Measurements from ENCODE around the gene UMOD. TPM values are rescaled to one million over a fixed set of nuclear protein-coding genes. Genes with fewer than 3 reads are reported as not detected.

Gene UMOD
- total RNA-seq, 4 donors from 2014 or later, result not detected

DNA sequence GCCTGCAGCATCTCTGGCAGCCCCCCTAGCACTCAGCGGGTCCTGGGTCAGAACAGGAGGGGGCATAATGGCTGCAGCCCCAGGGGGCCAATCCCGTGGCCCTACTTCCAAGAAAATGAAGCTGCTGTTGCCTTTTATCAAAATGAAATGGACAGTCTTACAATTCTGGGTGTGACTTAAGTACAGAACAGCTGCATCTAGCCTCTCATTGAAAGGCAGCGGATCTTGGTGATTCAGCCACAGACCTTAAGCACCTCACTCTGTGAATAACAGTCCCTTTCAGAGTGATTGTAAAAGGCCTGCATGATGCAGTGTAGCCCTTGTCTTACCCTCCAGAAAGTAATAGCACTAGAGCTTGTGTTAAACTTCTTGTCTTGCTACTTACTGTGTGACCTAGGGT is 11.5 kb upstream of the UMOD start:
- TF ChIP-seq POLR2A (IDR thresholded peaks at IDR 0.05), result no peak
- TF ChIP-seq, protein P1, sequence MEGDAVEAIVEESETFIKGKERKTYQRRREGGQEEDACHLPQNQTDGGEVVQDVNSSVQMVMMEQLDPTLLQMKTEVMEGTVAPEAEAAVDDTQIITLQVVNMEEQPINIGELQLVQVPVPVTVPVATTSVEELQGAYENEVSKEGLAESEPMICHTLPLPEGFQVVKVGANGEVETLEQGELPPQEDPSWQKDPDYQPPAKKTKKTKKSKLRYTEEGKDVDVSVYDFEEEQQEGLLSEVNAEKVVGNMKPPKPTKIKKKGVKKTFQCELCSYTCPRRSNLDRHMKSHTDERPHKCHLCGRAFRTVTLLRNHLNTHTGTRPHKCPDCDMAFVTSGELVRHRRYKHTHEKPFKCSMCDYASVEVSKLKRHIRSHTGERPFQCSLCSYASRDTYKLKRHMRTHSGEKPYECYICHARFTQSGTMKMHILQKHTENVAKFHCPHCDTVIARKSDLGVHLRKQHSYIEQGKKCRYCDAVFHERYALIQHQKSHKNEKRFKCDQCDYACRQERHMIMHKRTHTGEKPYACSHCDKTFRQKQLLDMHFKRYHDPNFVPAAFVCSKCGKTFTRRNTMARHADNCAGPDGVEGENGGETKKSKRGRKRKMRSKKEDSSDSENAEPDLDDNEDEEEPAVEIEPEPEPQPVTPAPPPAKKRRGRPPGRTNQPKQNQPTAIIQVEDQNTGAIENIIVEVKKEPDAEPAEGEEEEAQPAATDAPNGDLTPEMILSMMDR (IDR thresholded peaks at IDR 0.05), result no peak
- intact Hi-C loops (cut with DNase I), result no loop called here
- no peak overlapping the region for H3K4me3 ChIP-seq (replicated peaks in 1 of 3)

DNA sequence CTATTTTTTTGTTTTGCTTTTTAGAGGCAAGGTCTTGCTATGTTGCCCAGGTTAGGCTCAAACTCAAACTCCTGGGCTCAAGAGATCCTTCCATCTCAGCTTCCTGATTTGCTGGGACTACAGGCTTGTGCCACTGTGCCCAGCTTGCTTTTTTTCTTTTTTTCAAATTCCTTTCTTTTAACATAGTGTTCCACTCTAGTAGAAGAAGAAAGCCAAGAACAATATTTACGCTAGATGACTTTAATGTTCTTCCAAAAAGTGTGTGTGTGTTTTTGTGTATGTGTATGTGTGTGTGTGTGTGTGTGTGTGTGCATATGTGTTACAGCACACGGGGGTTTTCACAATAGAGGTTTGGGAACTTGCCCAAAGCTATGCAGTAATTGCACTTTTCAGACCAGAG is 10.7 kb upstream of the UMOD start:
- Histone ChIP-seq H3K9me3 (no peaks in the 10 kb centered on the region), H3K4me3 (replicated peaks in 1 of 3) (no peak overlapping the region), H3K27ac (no peak overlapping the region), H3K4me1 (no peaks in the 10 kb centered on the region), H3K27me3 (no peaks in the 10 kb centered on the region), H3K36me3 (no peaks in the 10 kb centered on the region)
- intact Hi-C loops (cut with DNase I), result no loop called here
- DNase-seq, result no peak
- TF ChIP-seq, protein P1 (IDR thresholded peaks at IDR 0.05), result no peak
- TF ChIP-seq POLR2A (IDR thresholded peaks at IDR 0.05), result no peak
- WGBS, 2 donors, result 60 to 65% methylated on average over 2 of the region's 2 CpGs

More for the DNA sequence above, 11.5 kb upstream of the UMOD start:
- H3K27ac ChIP-seq, result no peak overlapping the region
- WGBS, 2 donors, result 49 to 59% methylated on average over 3 of the region's 3 CpGs
- H3K4me1 ChIP-seq, result no peaks in the 10 kb centered on the region
- H3K9me3 ChIP-seq, result no peaks in the 10 kb centered on the region
- no peaks in the 10 kb centered on the region for H3K36me3 ChIP-seq
- DNase-seq, result no peak
- H3K27me3 ChIP-seq, result no peaks in the 10 kb centered on the region

- WGBS, 2 donors, result 53 to 61% methylated on average over 2 of the region's 2 CpGs
- intact Hi-C loops (cut with DNase I), result no loop called here
- Histone ChIP-seq H3K36me3 (no peaks in the 10 kb centered on the region), H3K4me3 (replicated peaks in 1 of 3) (no peak overlapping the region), H3K4me1 (no peaks in the 10 kb centered on the region), H3K27ac (no peak overlapping the region), H3K27me3 (no peaks in the 10 kb centered on the region), H3K9me3 (no peaks in the 10 kb centered on the region)
- no peak for DNase-seq
- no peak for TF ChIP-seq POLR2A (IDR thresholded peaks at IDR 0.05)
- TF ChIP-seq, protein P1 (IDR thresholded peaks at IDR 0.05), result no peak
Measured at GRCh38 chr16:20359997-20360396, 7.5 kb upstream of the UMOD start.

DNA sequence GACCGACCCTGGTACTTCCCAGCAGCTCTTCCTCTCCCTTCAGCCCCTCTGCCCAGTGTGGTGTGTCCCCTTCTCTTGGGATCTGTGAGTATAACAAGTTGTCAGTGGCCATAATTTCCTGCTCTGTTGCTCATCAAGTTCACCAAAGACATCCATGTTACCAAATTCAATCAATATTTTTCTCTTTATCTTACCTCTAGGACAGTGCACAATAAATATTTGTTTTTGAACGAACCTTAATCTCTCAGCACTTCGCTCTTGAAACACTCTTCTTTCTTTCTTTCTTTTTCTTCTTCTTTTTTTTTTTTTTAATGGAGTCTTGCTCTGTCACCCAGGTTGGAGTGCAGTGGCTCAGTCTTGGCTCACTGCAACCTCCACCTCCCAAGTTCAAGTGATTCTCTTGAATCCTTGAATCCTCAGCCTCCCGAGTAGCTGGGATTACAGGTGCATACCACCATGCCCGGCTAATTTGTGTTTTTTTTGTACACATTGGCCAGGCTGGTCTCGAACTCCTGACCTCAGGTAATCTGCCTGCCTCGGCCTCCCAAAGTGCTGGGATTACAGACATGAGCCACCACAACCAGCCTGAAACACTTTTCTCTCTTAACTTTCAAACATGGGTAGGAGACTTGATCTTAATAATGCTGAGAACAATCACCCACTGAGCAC is 2.7 kb upstream of the UMOD start:
- no peak for TF ChIP-seq POLR2A (IDR thresholded peaks at IDR 0.05)
- Histone ChIP-seq H3K4me3 (replicated peaks in 1 of 3) (no peak overlapping the region), H3K9me3 (no peaks in the 10 kb centered on the region), H3K27ac (no peak overlapping the region), H3K4me1 (no peaks in the 10 kb centered on the region), H3K27me3 (no peaks in the 10 kb centered on the region), H3K36me3 (no peaks in the 10 kb centered on the region)
- intact Hi-C loops (cut with DNase I), result no loop called here
- 71 to 75% methylated on average over 7 of the region's 7 CpGs for WGBS, 2 donors
- DNase-seq, result no peak

DNA sequence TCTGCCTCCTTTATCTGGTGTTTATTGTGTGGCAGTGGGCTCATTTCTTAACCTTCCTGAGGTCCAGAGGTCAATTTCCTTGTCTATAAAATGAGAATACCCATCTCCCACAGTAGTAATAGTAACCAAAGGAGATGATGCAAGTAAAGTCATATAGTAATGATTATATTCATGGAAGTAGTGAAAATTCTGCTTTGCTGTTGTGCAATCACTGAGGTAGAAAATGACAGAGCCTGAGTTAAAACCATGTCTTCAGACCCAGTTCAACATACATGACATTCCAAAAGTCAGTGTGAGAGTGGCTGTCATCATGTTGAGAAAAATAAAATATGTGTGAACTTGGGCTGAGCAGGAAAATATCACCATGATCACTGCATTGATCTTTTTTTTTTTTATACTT is 864 bp upstream of the UMOD start:
- H3K9me3 ChIP-seq, result no peaks in the 10 kb centered on the region
- DNase-seq, result no peak
- H3K36me3 ChIP-seq, result no peaks in the 10 kb centered on the region
- H3K4me3 ChIP-seq (replicated peaks in 1 of 3), result no peak overlapping the region
- H3K27me3 ChIP-seq, result no peaks in the 10 kb centered on the region
- TF ChIP-seq, protein P1 (IDR thresholded peaks at IDR 0.05), result no peak
- no peak for TF ChIP-seq POLR2A (IDR thresholded peaks at IDR 0.05)
- intact Hi-C loops (cut with DNase I), result no loop called here
- no peaks in the 10 kb centered on the region for H3K4me1 ChIP-seq
- no peak overlapping the region for H3K27ac ChIP-seq

Data from thyroid gland (tissue), 4 donors.